ENCODE data around the gene SLC22A23.

The SLC22A23 gene

DNA sequence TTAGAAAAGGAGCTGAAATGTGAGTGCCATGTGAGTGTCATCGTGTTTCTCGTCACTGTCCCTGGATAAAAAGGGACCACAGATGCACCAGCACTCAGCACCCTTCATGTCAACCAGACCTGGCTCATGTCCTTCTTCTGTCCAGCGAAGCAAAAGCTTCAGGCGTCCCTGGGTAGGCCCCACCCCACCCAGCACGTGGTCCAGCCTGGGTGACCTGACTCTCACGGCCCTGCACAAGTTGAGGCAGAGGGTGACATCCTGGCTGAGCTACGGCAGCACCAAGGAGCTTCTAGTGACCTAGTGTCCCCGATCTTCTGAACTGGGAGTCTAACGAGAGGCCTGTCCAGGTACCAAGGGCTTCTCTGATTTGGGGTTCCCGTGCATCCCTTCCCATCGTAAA, 160.3 kb downstream of the SLC22A23 start:
- TF ChIP-seq, protein P1, sequence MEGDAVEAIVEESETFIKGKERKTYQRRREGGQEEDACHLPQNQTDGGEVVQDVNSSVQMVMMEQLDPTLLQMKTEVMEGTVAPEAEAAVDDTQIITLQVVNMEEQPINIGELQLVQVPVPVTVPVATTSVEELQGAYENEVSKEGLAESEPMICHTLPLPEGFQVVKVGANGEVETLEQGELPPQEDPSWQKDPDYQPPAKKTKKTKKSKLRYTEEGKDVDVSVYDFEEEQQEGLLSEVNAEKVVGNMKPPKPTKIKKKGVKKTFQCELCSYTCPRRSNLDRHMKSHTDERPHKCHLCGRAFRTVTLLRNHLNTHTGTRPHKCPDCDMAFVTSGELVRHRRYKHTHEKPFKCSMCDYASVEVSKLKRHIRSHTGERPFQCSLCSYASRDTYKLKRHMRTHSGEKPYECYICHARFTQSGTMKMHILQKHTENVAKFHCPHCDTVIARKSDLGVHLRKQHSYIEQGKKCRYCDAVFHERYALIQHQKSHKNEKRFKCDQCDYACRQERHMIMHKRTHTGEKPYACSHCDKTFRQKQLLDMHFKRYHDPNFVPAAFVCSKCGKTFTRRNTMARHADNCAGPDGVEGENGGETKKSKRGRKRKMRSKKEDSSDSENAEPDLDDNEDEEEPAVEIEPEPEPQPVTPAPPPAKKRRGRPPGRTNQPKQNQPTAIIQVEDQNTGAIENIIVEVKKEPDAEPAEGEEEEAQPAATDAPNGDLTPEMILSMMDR (IDR thresholded peaks at IDR 0.05; ENCODE audit: poor library complexity, severe bottlenecking), result no peak
- ATAC-seq (ENCODE audit: low read depth), result no peak
- Histone ChIP-seq H3K27ac (ENCODE audit: poor library complexity, severe bottlenecking) (no peak overlapping the region), H3K27me3 (ENCODE audit: insufficient read depth, poor library complexity, severe bottlenecking) (no peaks in the 10 kb centered on the region), H3K36me3 (ENCODE audit: low read depth) (no peaks in the 10 kb centered on the region), H3K4me3 (ENCODE audit: severe bottlenecking) (no peak overlapping the region), H3K9me3 (ENCODE audit: severe bottlenecking) (no peaks in the 10 kb centered on the region), H3K4me1 (ENCODE audit: insufficient read depth, poor library complexity, severe bottlenecking) (no peaks in the 10 kb centered on the region)
- no peak for DNase-seq (ENCODE audit: low spot score)

DNA sequence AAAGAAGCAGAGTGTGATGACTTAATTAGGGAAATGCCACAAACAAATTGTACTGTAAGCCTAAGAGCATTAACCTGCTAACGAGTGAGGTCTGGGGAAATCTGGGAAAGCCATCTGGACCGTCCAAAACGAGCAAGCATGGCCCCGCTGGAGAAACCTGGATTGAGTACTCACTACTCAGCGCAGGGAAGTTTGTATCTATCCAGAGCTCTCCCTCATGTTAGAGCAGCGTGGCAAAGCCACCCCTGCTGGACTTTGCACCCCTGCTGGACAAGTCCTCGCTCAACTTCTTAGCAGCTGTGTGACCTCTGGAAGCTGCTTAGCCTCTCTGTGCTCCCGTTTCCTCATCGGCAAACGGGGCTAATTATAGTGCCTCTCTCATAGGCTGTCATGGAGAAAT, 160.8 kb downstream of the SLC22A23 start:
- Histone ChIP-seq H3K27ac (ENCODE audit: poor library complexity, severe bottlenecking) (no peak overlapping the region), H3K36me3 (ENCODE audit: low read depth) (no peaks in the 10 kb centered on the region), H3K27me3 (ENCODE audit: insufficient read depth, poor library complexity, severe bottlenecking) (no peaks in the 10 kb centered on the region), H3K4me1 (ENCODE audit: insufficient read depth, poor library complexity, severe bottlenecking) (no peaks in the 10 kb centered on the region), H3K4me3 (ENCODE audit: severe bottlenecking) (no peak overlapping the region), H3K9me3 (ENCODE audit: severe bottlenecking) (no peaks in the 10 kb centered on the region)
- DNase-seq (ENCODE audit: low spot score), result no peak
- TF ChIP-seq, protein P1 (IDR thresholded peaks at IDR 0.05; ENCODE audit: poor library complexity, severe bottlenecking), result no peak
- ATAC-seq (ENCODE audit: low read depth), result no peak

DNA sequence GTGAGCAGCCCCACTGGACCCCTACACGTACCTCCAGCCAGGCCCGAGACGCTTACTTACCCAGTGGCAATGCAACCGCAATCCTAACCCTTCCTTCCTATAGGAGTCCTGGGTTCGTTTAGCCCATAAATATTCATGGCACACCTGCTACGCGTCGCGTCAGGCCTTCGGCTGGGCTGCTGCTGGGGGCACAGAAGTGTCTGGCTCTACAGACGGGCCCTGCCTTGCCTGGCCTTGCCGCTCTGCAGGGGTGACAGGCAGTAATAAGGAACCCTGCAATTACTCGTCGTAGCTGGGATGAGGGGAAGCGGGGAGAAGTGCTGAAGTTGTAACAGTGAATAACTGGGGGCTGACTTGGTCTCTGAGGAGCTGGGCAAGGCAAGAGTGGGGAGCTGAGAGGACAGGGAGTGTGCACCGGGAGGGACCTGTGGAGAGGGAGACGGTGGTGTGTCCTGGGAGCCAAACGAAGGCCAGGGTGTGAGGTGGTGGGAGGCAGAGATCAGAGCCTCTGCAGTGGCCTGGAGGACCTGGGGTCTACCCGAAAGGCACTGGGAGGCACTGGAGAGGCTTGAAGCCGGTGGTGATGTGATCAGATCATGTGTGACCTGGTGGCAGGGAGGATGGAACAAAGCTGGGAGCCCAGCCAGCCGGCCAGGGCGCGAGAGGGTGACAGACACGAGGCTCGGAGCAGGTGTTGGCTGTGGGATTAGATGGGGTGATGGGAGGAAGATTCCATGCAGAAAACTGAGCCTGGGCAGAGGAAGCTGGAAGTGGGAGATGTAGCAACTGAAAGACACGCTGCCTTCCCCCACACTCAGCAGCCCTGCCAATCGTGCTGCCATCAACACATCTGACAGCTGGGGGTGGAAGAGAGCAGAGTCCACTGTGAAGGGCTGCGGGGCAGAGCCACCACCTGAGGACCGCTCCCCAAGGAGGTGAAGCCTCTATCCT, 161.7 kb downstream of the SLC22A23 start:
- H3K4me1 ChIP-seq (ENCODE audit: insufficient read depth, poor library complexity, severe bottlenecking), result no peaks in the 10 kb centered on the region
- no peaks in the 10 kb centered on the region for H3K27me3 ChIP-seq (ENCODE audit: insufficient read depth, poor library complexity, severe bottlenecking)
- H3K4me3 ChIP-seq (ENCODE audit: severe bottlenecking), result no peak overlapping the region
- TF ChIP-seq, protein P1 (IDR thresholded peaks at IDR 0.05; ENCODE audit: poor library complexity, severe bottlenecking), result no peak
- DNase-seq (ENCODE audit: low spot score), result peak; percentile 42
- no peak for ATAC-seq (ENCODE audit: low read depth)
- no peaks in the 10 kb centered on the region for H3K9me3 ChIP-seq (ENCODE audit: severe bottlenecking)
- no peaks in the 10 kb centered on the region for H3K36me3 ChIP-seq (ENCODE audit: low read depth)
- H3K27ac ChIP-seq (ENCODE audit: poor library complexity, severe bottlenecking), result no peak overlapping the region

DNA sequence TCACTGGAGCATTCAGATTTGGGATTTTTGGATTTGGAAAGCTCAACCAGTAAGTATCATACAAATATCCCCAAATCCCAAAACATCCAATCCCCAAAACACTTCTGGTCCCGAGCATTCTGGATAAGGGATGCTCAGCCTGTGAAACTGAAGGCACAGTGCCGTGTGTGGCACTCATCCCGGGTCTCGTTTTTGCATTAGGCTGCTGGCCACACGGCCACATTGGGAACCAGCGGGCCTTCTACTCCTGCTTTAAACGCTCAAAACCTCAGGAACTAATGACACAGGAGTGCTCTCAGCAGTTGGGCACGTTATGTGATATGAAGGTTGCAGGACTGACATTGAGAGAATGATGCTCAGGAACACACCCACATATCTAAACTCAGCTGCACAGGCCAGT, 162.5 kb downstream of the SLC22A23 start:
- ATAC-seq (ENCODE audit: low read depth) (no peak), DNase-seq (ENCODE audit: low spot score) (no peak)
- H3K9me3 ChIP-seq (ENCODE audit: severe bottlenecking), result no peaks in the 10 kb centered on the region
- no peaks in the 10 kb centered on the region for H3K4me1 ChIP-seq (ENCODE audit: insufficient read depth, poor library complexity, severe bottlenecking)
- H3K36me3 ChIP-seq (ENCODE audit: low read depth), result no peaks in the 10 kb centered on the region
- no peaks in the 10 kb centered on the region for H3K27me3 ChIP-seq (ENCODE audit: insufficient read depth, poor library complexity, severe bottlenecking)
- H3K4me3 ChIP-seq (ENCODE audit: severe bottlenecking), result no peak overlapping the region
- no peak overlapping the region for H3K27ac ChIP-seq (ENCODE audit: poor library complexity, severe bottlenecking)
- TF ChIP-seq, protein P1 (IDR thresholded peaks at IDR 0.05; ENCODE audit: poor library complexity, severe bottlenecking), result no peak

All from RWPE2 (cell line).